SH-SY5Y (cell line): ENCODE data around the gene SSBP2.

Experiments
- GATA2 ChIP-seq: IDR thresholded peaks from 2 replicates; pipeline ENCODE4 v1.6.1; 2011; ENCODE audit warnings: mild to moderate bottlenecking, low read depth, low read length
- GATA3 ChIP-seq: IDR thresholded peaks from 2 replicates; pipeline ENCODE4 v1.6.1; 2011; ENCODE audit warnings: low read depth, mild to moderate bottlenecking, low read length, moderate library complexity

GRCh38 chr5:81761270-81761669, 10.4 kb upstream of the SSBP2 start:
- TF ChIP-seq GATA2 = no peak
- TF ChIP-seq GATA3 = no peak
